Muscle of arm (tissue), 12 donors: ENCODE data around the gene IP6K1. TPM values are rescaled to one million over a fixed set of nuclear protein-coding genes. Genes with fewer than 3 reads are reported as not detected.
"Not testable (repeated sequence)": the region's sequence is repeated elsewhere in the genome, so short reads cannot be mapped to it uniquely, and the experiment has no call there.

ENCODE experiments used
- DNase-seq: peaks from one replicate; pipeline ENCODE4 v3.0.0-alpha.2; 2013
- polyA plus RNA-seq, 12 donors: library from polyadenylated mRNA; unstranded; fragments of 120-200 nt; gene quantifications; one replicate each; pipeline ENCODE4 v1.2.1, GENCODE V29; 2013; ENCODE audit not compliant: insufficient read length in 12 of 12

IP6K1 gene
- polyA plus RNA-seq, 12 donors, result 17.8 to 37.0 (median 25.4) TPM; not detected in 1

DNA sequence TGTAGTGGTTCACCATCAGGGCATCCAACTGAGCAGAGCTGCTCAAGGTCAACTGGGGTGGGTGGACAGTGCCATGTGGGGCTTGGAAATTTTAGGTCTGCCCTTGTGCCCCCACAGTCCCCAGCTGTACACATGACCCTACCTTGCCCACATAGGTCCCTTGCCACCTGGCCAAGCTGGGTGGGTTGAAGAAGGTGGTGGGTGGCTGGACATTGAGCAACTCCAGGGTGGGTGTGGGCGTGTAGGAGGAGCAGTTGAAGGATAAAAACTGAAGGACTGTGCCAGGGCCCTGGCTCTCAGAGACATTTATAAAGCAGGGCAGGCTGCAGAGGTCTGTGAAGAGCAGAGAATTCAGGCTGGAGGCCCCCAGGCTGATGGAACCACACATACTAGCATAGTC lies 12.8 kb upstream of the IP6K1 start:
- DNase-seq, result no peak

GRCh38 chr3:49794926-49795905 lies 8.9 kb upstream of the IP6K1 start:
- DNase-seq, result no peak

DNA sequence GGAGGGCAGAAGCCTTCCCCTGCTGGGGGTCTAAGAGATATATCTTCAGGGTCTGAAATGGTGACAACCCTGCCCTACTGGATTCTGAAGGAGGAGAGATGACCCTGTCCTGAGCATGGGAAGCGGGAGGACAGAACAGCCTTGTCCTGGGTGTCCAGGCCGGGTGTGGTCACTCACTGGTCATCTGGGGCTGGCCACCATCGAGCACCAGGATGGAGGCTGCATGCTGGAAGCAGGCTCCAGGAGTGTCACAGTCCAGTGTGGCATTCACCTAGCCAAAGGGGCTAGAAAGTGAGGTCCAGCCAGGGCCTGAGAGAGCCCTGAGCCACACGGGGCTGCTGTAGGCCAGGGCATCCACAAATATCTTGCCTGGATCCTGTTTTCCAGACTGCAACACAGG lies 8.1 kb upstream of the IP6K1 start:
- no peak for DNase-seq

- DNase-seq, result no peak
These were observed 7.2 kb upstream of the IP6K1 start for GRCh38 chr3:49793486-49794085.

- no peak for DNase-seq
These were observed 6.2 kb upstream of the IP6K1 start for GRCh38 chr3:49792371-49793150.

DNA sequence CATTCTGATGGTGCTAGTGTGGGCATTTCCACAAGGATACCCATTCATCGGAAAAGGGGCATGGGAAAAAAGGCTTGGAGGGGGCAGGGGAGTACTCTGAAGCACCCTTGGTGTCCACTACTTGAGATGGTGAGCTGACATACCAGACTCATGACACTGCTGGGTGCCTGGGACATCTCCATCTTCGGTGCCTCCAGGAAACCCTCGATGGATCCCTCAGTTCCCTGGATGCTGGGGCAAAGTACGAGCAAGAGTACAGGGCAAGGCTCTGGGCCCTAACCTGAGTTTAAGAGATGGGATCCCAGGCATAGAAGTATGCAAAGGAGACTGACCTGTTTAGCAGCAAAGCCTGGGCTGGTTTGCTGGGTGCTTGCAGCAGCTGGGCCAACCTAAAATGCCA lies 5.2 kb upstream of the IP6K1 start:
- no peak for DNase-seq

GRCh38 chr3:49790626-49791411 lies 4.5 kb upstream of the IP6K1 start:
- DNase-seq, result no peak

GRCh38 chr3:49788056-49788455 lies 1.7 kb upstream of the IP6K1 start:
- DNase-seq, result no peak

GRCh38 chr3:49787536-49787935 lies 1.2 kb upstream of the IP6K1 start:
- DNase-seq, result no peak

DNA sequence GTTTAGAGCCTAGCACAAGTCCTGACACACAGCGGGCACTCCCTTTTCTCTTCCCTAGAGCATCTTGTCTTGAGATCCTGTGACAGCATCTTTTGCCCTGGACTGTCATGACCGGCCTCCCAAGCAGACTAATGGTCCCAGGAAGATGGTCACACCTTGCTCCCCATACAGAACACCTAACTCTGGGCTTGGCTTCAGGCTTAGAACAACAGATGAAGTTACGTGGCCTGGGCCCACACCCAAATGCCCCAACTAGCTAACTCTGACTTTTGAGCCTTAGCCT lies 781 bp upstream of the IP6K1 start:
- no peak for DNase-seq

DNA sequence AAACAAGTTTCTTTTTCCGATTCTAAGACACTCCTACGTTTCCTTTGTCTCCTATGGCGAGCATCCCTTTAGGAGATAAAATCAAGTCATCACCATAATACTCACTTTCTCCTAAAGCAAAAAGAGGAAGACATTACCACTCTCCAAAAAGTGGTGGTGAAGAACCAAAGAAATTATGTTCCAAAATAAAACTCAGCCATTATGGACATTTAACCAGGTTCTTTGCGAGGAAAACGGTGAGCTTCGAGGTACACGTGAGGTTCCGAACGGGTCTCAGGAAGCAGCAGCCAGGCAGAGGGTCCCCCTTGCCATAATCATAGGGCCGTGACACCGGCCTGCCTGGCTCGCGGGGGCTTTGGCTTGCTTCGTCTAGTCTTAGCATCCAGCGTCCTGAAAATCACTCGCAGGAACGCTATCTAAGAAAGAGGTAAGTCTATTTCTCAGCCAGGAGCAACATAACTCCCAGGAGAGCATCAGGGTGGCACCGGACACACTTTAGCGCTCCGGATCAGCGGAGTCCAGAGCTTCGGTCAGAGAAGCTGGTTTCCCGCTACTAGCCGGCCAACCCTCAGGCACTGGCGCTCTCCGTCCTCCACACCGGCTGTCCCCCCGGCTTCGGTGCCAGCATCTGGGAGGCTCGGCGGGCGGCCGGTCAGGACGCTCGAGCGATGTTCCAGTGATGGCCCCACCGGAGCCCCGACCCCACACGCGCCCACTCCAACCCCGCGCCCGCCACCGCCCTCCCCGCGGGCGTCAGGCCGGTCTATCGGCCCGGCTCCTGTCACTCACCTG lies 581 bp downstream of the IP6K1 start:
- peak; percentile 27 for DNase-seq

- DNase-seq, result not testable (repeated sequence)
These were observed 4.1 kb downstream of the IP6K1 start for GRCh38 chr3:49782277-49782676.

DNA sequence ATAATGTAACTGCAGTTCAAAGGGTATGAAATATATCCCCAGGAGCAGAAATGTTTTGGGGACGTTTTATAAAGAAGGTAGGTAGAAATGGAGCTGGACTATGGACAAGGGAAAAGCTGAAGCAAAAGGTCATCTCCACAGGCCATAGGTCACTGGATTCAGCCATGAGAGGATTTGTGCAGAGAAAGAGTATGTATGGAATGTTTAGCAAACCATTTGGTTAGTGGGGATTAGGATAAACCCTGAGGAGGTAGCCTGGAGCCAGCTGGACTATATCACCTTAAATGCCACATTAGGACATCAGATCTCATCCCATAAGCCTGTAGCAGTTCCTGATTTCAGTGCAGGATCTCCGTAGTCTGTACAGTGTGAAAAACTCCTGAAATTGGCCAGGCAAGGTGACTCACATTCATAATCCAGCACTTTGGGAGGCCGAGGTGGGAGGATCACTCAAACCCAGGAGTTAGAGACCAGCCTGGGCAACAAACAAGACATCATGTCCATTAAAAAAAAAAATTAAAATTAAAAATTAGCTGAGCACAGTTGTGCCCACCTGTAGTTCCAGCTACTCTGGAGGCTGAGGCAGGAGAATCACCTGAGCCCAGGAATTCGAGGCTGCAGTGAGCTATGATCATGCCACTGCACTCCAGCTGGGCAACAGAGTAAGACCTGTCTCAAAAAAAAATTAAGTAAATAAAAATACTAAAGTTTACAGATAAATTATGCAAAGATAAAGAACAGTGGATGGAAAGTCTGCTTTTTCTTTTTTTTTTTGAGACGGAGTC lies 4.7 kb downstream of the IP6K1 start:
- DNase-seq, result no peak

- DNase-seq, result not testable (repeated sequence)
These were observed 5.4 kb downstream of the IP6K1 start for GRCh38 chr3:49780975-49781365.

GRCh38 chr3:49780080-49780974 lies 6.0 kb downstream of the IP6K1 start:
- DNase-seq, result no peak

DNA sequence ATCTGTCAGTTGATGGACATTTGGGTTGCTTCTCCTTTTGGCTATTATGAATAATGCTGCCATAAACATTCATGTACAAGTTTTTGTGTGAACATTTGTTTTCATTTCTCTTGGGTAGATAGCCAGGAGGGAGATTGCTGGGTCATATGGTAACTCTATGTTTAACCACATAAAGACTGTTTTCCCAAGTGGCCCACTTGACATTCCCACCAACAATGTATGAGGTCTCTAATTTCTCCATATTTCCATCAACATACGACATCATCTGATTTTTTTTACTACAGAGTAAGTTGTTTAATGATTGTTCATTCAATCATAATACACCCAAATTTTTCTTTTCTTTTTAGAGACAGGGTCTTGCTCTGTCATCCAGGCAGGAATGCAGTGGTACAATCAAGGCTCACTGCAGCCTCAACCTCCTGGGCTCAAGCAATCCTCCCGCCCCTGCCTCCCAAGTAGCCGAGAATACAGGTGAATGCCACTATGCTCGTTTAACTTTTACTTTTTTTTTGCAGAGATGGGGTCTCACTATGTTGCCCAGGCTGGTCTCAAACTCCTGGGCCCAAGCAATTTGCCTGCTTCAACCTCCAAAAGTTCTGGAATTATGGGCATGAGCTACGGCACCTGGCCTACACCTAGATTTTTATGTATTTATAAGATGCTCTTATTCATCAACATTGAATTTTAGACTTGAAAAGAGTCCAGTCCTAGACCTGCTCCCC lies 6.8 kb downstream of the IP6K1 start:
- no peak for DNase-seq

DNA sequence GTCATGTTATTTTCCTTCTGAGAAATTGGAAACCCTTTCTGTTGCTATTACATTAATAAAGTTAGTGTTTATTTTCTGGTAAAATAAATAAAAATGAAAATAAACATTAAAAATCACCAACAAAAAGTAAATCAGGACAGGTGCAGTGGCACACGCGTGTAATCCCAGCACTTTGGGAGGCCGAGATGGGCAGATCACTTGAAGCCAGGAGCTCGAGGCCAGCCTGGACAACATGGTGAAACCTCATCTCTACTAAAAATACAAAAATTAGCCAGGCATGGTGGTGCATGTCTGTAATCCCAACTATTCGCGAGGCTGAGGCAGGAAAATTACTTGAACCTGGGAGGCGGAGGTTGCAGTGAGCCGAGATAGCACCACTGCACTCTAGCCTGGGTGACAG lies 10.2 kb downstream of the IP6K1 start:
- DNase-seq, result not testable (repeated sequence)

DNA sequence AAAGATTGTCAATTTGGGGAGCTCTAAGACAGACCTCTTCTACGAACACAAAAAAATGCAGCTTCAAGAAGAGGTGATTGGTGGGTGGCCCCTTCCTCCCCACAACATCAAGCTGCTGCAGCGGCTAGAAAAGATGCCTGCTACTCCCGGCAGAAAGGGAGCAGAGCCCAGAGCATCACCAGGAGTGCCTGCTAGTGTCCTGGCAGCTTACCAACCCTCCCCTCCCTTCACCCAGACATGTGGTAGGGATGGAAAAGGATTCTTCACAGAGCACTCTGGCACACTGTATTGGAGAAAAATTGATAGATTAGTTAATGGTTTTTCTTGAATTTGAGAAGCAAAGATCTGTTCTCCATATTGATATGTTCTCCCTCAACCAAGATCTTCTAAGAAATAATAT lies 10.8 kb downstream of the IP6K1 start:
- no peak for DNase-seq
